Esophagus squamous epithelium (tissue), 5 donors: ENCODE measurements around the gene SIGLEC12. TPM values are rescaled to one million over a fixed set of nuclear protein-coding genes. Genes with fewer than 3 reads are reported as not detected.

Source experiments
- DNase-seq: peaks from one replicate; lab custom pipeline; 2025; lab: John Stamatoyannopoulos, UW
- H3K27ac ChIP-seq, 4 donors: fragments of 200-600 bp; sonication (generic); one replicate each; pipeline ENCODE4 v1.5.1; 2016 to 2019; ENCODE audit warnings: mild to moderate bottlenecking in 1 of 4
- H3K27me3 ChIP-seq, 4 donors: fragments of 200-600 bp; sonication (generic); 1 replicate in 3 of 4; 2 replicates in 1 of 4; pipeline versions ENCODE4 v1.5.1 to v1.6.0; 2017 to 2021; ENCODE audit warnings: antibody characterized with exemption in 1 of 4
- H3K36me3 ChIP-seq, 3 donors: fragments of 200-600 bp; sonication (generic); one replicate each; pipeline ENCODE4 v1.5.1; 2016 to 2019
- H3K4me1 ChIP-seq, 3 donors: fragments of 200-600 bp; sonication (generic); one replicate each; pipeline ENCODE4 v1.5.1; 2017 to 2019
- H3K4me3 ChIP-seq, 4 donors: fragments of 200-600 bp; sonication (generic); 1 replicate in 3 of 4; 2 replicates in 1 of 4; pipeline ENCODE4 v1.5.1; 2016 to 2019; ENCODE audit warnings: mild to moderate bottlenecking in 2 of 4, moderate library complexity in 1 of 4
- H3K9me3 ChIP-seq, 3 donors: fragments of 200-600 bp; sonication (generic); one replicate each; pipeline ENCODE4 v1.5.1; 2016 to 2019
- CTCF ChIP-seq, 6 experiments: fragments of 450-650 bp in 4 of 6; fragments of 200-600 bp in 2 of 6; sonication (generic) in 2 of 6; IDR thresholded peaks; one replicate each; pipeline ENCODE4 v1.5.1; 2016 to 2019; ENCODE audit warnings: antibody characterized with exemption in 6 of 6, mild to moderate bottlenecking in 4 of 6, moderate library complexity in 4 of 6
- POLR2A ChIP-seq, 4 donors: fragments of 450-650 bp; IDR thresholded peaks; one replicate each; pipeline ENCODE4 v1.6.1; 2017; ENCODE audit warnings: antibody characterized with exemption in 4 of 4, mild to moderate bottlenecking in 4 of 4, moderate library complexity in 3 of 4
- WGBS, 2 donors: methylation state at CpG; one replicate each; pipeline ENCODE4 v1.1.5; 2018; 5-methylcytosine and 5-hydroxymethylcytosine counted together
- intact Hi-C: fragments of 100-400 bp; cut with DNase I; formaldehyde crosslinking; loops from one replicate; pipeline ENCODE4 v1.15.0; 2022
- total RNA-seq, 4 donors: library from RNA; depleted of rRNA; stranded (reverse); fragments of >200 nt; gene quantifications; one replicate each; pipeline ENCODE4 v1.1.0, GENCODE V29; 2016
- donor health status: DM: yes; HTN: yes; CAD: no.

The SIGLEC12 gene
- total RNA-seq, 4 donors from 2014 or later = 0.22 to 0.91 TPM; not detected in 2

- no peak overlapping the region for H3K4me3 ChIP-seq
- TF ChIP-seq POLR2A (IDR thresholded peaks at IDR 0.05) (no peak), CTCF (IDR thresholded peaks at IDR 0.05) (no peak)
- no peaks in the 10 kb centered on the region for H3K9me3 ChIP-seq
- WGBS, 2 donors = 71 to 77% methylated on average over 5 to 8 of the region's 8 CpGs
- no peak overlapping the region for H3K27ac ChIP-seq
- no peaks in the 10 kb centered on the region for H3K36me3 ChIP-seq
- no peak for DNase-seq
- no peaks in the 10 kb centered on the region for H3K4me1 ChIP-seq
- intact Hi-C loops = no loop called here
- H3K27me3 ChIP-seq = peaks cover 0 to 19% (median 0%) of the 10 kb centered on the region in 4 donors
These were observed 23.2 kb upstream of the SIGLEC12 start for GRCh38 chr19:51524666-51525264.

GRCh38 chr19:51521781-51522180 is 20.2 kb upstream of the SIGLEC12 start:
- intact Hi-C loops = no loop called here
- no peak overlapping the region for H3K27ac ChIP-seq

GRCh38 chr19:51521357-51521756 is 19.8 kb upstream of the SIGLEC12 start:
- Histone ChIP-seq H3K27me3 (peaks cover 0 to 13% (median 0%) of the 10 kb centered on the region in 4 donors), H3K36me3 (no peaks in the 10 kb centered on the region), H3K4me3 (no peak overlapping the region), H3K27ac (no peak overlapping the region), H3K4me1 (no peaks in the 10 kb centered on the region), H3K9me3 (peaks cover 0 to 6% (median 0%) of the 10 kb centered on the region in 3 donors)
- intact Hi-C loops = no loop called here
- 73 to 82% methylated on average over 2 of the region's 2 CpGs for WGBS, 2 donors
- DNase-seq = no peak
- TF ChIP-seq CTCF (IDR thresholded peaks at IDR 0.05) (no peak), POLR2A (IDR thresholded peaks at IDR 0.05) (no peak)

More at GRCh38 chr19:51521781-51522180, 20.2 kb upstream of the SIGLEC12 start:
- Histone ChIP-seq H3K4me1 (no peaks in the 10 kb centered on the region), H3K27me3 (peaks cover 0 to 13% (median 0%) of the 10 kb centered on the region in 4 donors), H3K36me3 (no peaks in the 10 kb centered on the region), H3K4me3 (no peak overlapping the region), H3K9me3 (peaks cover 0 to 6% (median 0%) of the 10 kb centered on the region in 3 donors)
- TF ChIP-seq POLR2A (IDR thresholded peaks at IDR 0.05) (no peak), CTCF (IDR thresholded peaks at IDR 0.05) (no peak)
- no peak for DNase-seq
- 33 to 47% methylated on average over 2 of the region's 2 CpGs for WGBS, 2 donors

GRCh38 chr19:51520728-51521127 is 19.1 kb upstream of the SIGLEC12 start:
- Histone ChIP-seq H3K4me1 (no peaks in the 10 kb centered on the region), H3K27me3 (peaks cover 0 to 12% (median 0%) of the 10 kb centered on the region in 4 donors), H3K27ac (no peak overlapping the region), H3K36me3 (no peaks in the 10 kb centered on the region), H3K4me3 (no peak overlapping the region), H3K9me3 (peaks cover 0 to 6% (median 0%) of the 10 kb centered on the region in 3 donors)
- no peak for TF ChIP-seq POLR2A (IDR thresholded peaks at IDR 0.05)
- no peak for TF ChIP-seq CTCF (IDR thresholded peaks at IDR 0.05)
- intact Hi-C loops = no loop called here
- DNase-seq = no peak
- 30 to 43% methylated on average over 2 of the region's 2 CpGs for WGBS, 2 donors

GRCh38 chr19:51514866-51515481 is 13.4 kb upstream of the SIGLEC12 start:
- Histone ChIP-seq H3K27me3 (peaks cover 0 to 30% (median 0%) of the 10 kb centered on the region in 4 donors), H3K27ac (no peak overlapping the region), H3K4me3 (no peak overlapping the region), H3K9me3 (peaks cover 0 to 6% (median 0%) of the 10 kb centered on the region in 3 donors), H3K4me1 (no peaks in the 10 kb centered on the region), H3K36me3 (no peaks in the 10 kb centered on the region)
- TF ChIP-seq CTCF (IDR thresholded peaks at IDR 0.05) (peak; percentile 37 to 65 (median 54)), POLR2A (IDR thresholded peaks at IDR 0.05) (no peak)
- intact Hi-C loops = no loop called here
- 6 to 13% methylated on average over 3 of the region's 3 CpGs for WGBS, 2 donors
- no peak for DNase-seq
